Duodenal mucosa (tissue), 2 donors: ENCODE data around the gene FNDC1.

Experiments used
- H3K27ac ChIP-seq: one replicate; pipeline ENCODE4 v1.7.0; 2013; ENCODE audit warnings: low read depth, low read length
- H3K27me3 ChIP-seq, 2 donors: one replicate each; pipeline ENCODE4 v1.7.0; 2013; ENCODE audit warnings: low read length in 2 of 2, control low read depth in 1 of 2; ENCODE audit not compliant: insufficient read depth in 2 of 2, control insufficient read depth in 1 of 2
- H3K36me3 ChIP-seq, 2 donors: one replicate each; pipeline ENCODE4 v1.7.0; 2013; ENCODE audit warnings: low read length in 2 of 2, control low read depth in 1 of 2; ENCODE audit not compliant: insufficient read depth in 2 of 2, control insufficient read depth in 1 of 2
- H3K4me1 ChIP-seq, 2 donors: one replicate each; pipeline ENCODE4 v1.7.0; 2013; ENCODE audit warnings: low read length in 2 of 2, control low read depth in 1 of 2; ENCODE audit not compliant: insufficient read depth in 2 of 2, control insufficient read depth in 1 of 2
- H3K4me3 ChIP-seq, 2 donors: one replicate each; pipeline ENCODE4 v1.7.0; 2013; ENCODE audit warnings: low read length in 2 of 2, low read depth in 1 of 2
- H3K9ac ChIP-seq, 2 donors: one replicate each; pipeline ENCODE4 v1.7.0; 2013; ENCODE audit warnings: low read length in 2 of 2, low read depth in 1 of 2
- H3K9me3 ChIP-seq, 2 donors: one replicate each; pipeline ENCODE4 v1.7.0; 2013; ENCODE audit warnings: low read length in 2 of 2, control low read depth in 1 of 2; ENCODE audit not compliant: control insufficient read depth in 1 of 2

FNDC1 gene

GRCh38 chr6:159131709-159132108 lies 37.5 kb upstream of the FNDC1 start:
- H3K9ac ChIP-seq: no peak overlapping the region
- H3K9me3 ChIP-seq: no peaks in the 10 kb centered on the region
- H3K36me3 ChIP-seq: no peaks in the 10 kb centered on the region
- peaks cover 0 to 5% of the 10 kb centered on the region in 2 donors for H3K27me3 ChIP-seq
- H3K27ac ChIP-seq: no peak overlapping the region
- no peak overlapping the region for H3K4me3 ChIP-seq
- no peaks in the 10 kb centered on the region for H3K4me1 ChIP-seq

GRCh38 chr6:159132664-159133063 lies 36.5 kb upstream of the FNDC1 start:
- Histone ChIP-seq H3K27ac (no peak overlapping the region), H3K4me1 (no peaks in the 10 kb centered on the region), H3K36me3 (no peaks in the 10 kb centered on the region), H3K27me3 (peaks cover 0 to 5% of the 10 kb centered on the region in 2 donors), H3K9ac (no peak overlapping the region), H3K4me3 (no peak overlapping the region), H3K9me3 (no peaks in the 10 kb centered on the region)

GRCh38 chr6:159134701-159135364 lies 34.4 kb upstream of the FNDC1 start:
- Histone ChIP-seq H3K9ac (no peak overlapping the region), H3K27ac (no peak overlapping the region)

GRCh38 chr6:159137676-159138075 lies 31.5 kb upstream of the FNDC1 start:
- Histone ChIP-seq H3K9ac (no peak overlapping the region), H3K27ac (no peak overlapping the region), H3K9me3 (no peaks in the 10 kb centered on the region)

More at GRCh38 chr6:159134701-159135364, 34.4 kb upstream of the FNDC1 start:
- no peak overlapping the region for H3K4me3 ChIP-seq
- peaks cover 2 to 5% of the 10 kb centered on the region in 2 donors for H3K27me3 ChIP-seq
- no peaks in the 10 kb centered on the region for H3K4me1 ChIP-seq
- H3K9me3 ChIP-seq: no peaks in the 10 kb centered on the region
- H3K36me3 ChIP-seq: no peaks in the 10 kb centered on the region

GRCh38 chr6:159142531-159142930 lies 26.7 kb upstream of the FNDC1 start:
- Histone ChIP-seq H3K4me3 (no peak overlapping the region), H3K27me3 (peaks cover 0 to 2% of the 10 kb centered on the region in 2 donors), H3K36me3 (no peaks in the 10 kb centered on the region), H3K27ac (no peak overlapping the region), H3K9ac (no peak overlapping the region), H3K9me3 (no peaks in the 10 kb centered on the region), H3K4me1 (no peaks in the 10 kb centered on the region)

More at GRCh38 chr6:159137676-159138075, 31.5 kb upstream of the FNDC1 start:
- Histone ChIP-seq H3K27me3 (peaks cover 2 to 5% of the 10 kb centered on the region in 2 donors), H3K4me1 (no peaks in the 10 kb centered on the region), H3K36me3 (no peaks in the 10 kb centered on the region), H3K4me3 (no peak overlapping the region)

- Histone ChIP-seq H3K4me1 (no peaks in the 10 kb centered on the region), H3K9me3 (no peaks in the 10 kb centered on the region), H3K27me3 (no peaks in the 10 kb centered on the region), H3K4me3 (no peak overlapping the region), H3K9ac (no peak overlapping the region), H3K27ac (no peak overlapping the region), H3K36me3 (no peaks in the 10 kb centered on the region)
These were observed 20.6 kb upstream of the FNDC1 start for GRCh38 chr6:159148641-159149040.

- no peak overlapping the region for H3K4me3 ChIP-seq
- H3K36me3 ChIP-seq: no peaks in the 10 kb centered on the region
- no peaks in the 10 kb centered on the region for H3K9me3 ChIP-seq
- H3K27me3 ChIP-seq: no peaks in the 10 kb centered on the region
- no peaks in the 10 kb centered on the region for H3K4me1 ChIP-seq
- H3K9ac ChIP-seq: no peak overlapping the region
- H3K27ac ChIP-seq: no peak overlapping the region
These were observed 19.6 kb upstream of the FNDC1 start for GRCh38 chr6:159149641-159150040.

GRCh38 chr6:159151266-159151855 lies 17.8 kb upstream of the FNDC1 start:
- H3K9ac ChIP-seq: no peak overlapping the region
- no peak overlapping the region for H3K27ac ChIP-seq
- H3K27me3 ChIP-seq: no peaks in the 10 kb centered on the region

GRCh38 chr6:159152041-159152440 lies 17.2 kb upstream of the FNDC1 start:
- H3K4me3 ChIP-seq: no peak overlapping the region
- H3K9me3 ChIP-seq: no peaks in the 10 kb centered on the region
- H3K27ac ChIP-seq: no peak overlapping the region
- H3K9ac ChIP-seq: no peak overlapping the region
- no peaks in the 10 kb centered on the region for H3K36me3 ChIP-seq
- H3K27me3 ChIP-seq: no peaks in the 10 kb centered on the region
- no peaks in the 10 kb centered on the region for H3K4me1 ChIP-seq

More at GRCh38 chr6:159151266-159151855, 17.8 kb upstream of the FNDC1 start:
- no peaks in the 10 kb centered on the region for H3K9me3 ChIP-seq
- H3K36me3 ChIP-seq: no peaks in the 10 kb centered on the region
- H3K4me3 ChIP-seq: no peak overlapping the region
- no peaks in the 10 kb centered on the region for H3K4me1 ChIP-seq

GRCh38 chr6:159152782-159153181 lies 16.4 kb upstream of the FNDC1 start:
- Histone ChIP-seq H3K9ac (no peak overlapping the region), H3K27ac (no peak overlapping the region), H3K4me3 (no peak overlapping the region), H3K36me3 (no peaks in the 10 kb centered on the region), H3K27me3 (no peaks in the 10 kb centered on the region), H3K4me1 (no peaks in the 10 kb centered on the region), H3K9me3 (no peaks in the 10 kb centered on the region)
